GM18502 (cell line): ENCODE data around the gene PDHB.

Experiments used
- ATAC-seq: cut with Tn5 transposase; IDR thresholded peaks from one replicate; pipeline ENCODE4 v1.9.1; 2021; ENCODE audit warnings: mild to moderate bottlenecking; ENCODE audit not compliant: unreplicated experiment, poor library complexity

Gene PDHB

GRCh38 chr3:58408906-58409305 lies 24.7 kb downstream of the PDHB start:
- ATAC-seq = no peak

GRCh38 chr3:58404396-58404795 lies 29.2 kb downstream of the PDHB start:
- ATAC-seq = no peak

GRCh38 chr3:58403513-58404109 lies 30.0 kb downstream of the PDHB start:
- ATAC-seq = no peak

GRCh38 chr3:58398669-58399333 lies 34.8 kb downstream of the PDHB start:
- no peak for ATAC-seq

GRCh38 chr3:58394339-58394738 lies 39.3 kb downstream of the PDHB start:
- ATAC-seq = no peak

GRCh38 chr3:58392181-58392580 lies 41.5 kb downstream of the PDHB start:
- ATAC-seq = no peak

- no peak for ATAC-seq
Observed at GRCh38 chr3:58391156-58391865, 42.3 kb downstream of the PDHB start.

- ATAC-seq = no peak
Observed at GRCh38 chr3:58388550-58389091, 45.0 kb downstream of the PDHB start.

GRCh38 chr3:58387650-58388546 lies 45.7 kb downstream of the PDHB start:
- no peak for ATAC-seq

GRCh38 chr3:58386626-58387365 lies 46.8 kb downstream of the PDHB start:
- ATAC-seq = no peak

GRCh38 chr3:58384381-58385090 lies 49.1 kb downstream of the PDHB start:
- no peak for ATAC-seq

- no peak for ATAC-seq
Observed at GRCh38 chr3:58383904-58384303, 49.7 kb downstream of the PDHB start.

- ATAC-seq = no peak
Observed at GRCh38 chr3:58383476-58383875, 50.2 kb downstream of the PDHB start.

- ATAC-seq = no peak
Observed at GRCh38 chr3:58379351-58380073, 54.1 kb downstream of the PDHB start.

- ATAC-seq = no peak
Observed at GRCh38 chr3:58377750-58378149, 55.9 kb downstream of the PDHB start.
